ENCODE results near the gene TRMT61A.

TRMT61A gene

GRCh38 chr14:103535891-103536565, 7.0 kb downstream of the TRMT61A start:
- in situ Hi-C loops (cut with MboI; ENCODE audit: low sequenced_read_pairs, unreplicated experiment) = no loop called here
- DNase-seq (ENCODE audit: low spot score) = no peak
- TF ChIP-seq CTCF (IDR thresholded peaks at IDR 0.05; ENCODE audit: borderline replicate concordance, control extremely low read depth, extremely low read depth, insufficient read depth, missing control alignments) = no peak

DNA sequence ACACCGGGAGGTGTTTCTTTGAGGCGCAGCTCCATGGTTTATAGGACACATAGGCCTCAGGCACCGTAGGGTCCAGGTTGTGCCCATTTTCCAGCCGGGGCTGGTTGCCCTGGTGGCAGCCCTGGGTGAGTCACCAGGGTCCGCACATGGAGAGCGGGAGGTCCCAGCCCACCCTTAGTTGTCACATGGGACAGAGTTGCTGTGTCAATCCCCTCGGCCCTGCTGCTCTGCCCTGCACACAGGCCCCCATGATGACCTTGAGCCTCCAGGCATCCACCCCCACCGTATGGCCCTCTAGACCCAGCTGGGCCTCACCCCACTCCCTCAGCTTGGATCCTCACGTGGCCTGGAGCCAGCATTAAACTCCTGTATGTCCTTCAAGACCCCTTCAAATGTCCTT, 7.7 kb downstream of the TRMT61A start:
- in situ Hi-C loops (cut with MboI; ENCODE audit: low sequenced_read_pairs, unreplicated experiment) = no loop called here
- no peak for TF ChIP-seq CTCF (IDR thresholded peaks at IDR 0.05; ENCODE audit: borderline replicate concordance, control extremely low read depth, extremely low read depth, insufficient read depth, missing control alignments)
- DNase-seq (ENCODE audit: low spot score) = no peak

DNA sequence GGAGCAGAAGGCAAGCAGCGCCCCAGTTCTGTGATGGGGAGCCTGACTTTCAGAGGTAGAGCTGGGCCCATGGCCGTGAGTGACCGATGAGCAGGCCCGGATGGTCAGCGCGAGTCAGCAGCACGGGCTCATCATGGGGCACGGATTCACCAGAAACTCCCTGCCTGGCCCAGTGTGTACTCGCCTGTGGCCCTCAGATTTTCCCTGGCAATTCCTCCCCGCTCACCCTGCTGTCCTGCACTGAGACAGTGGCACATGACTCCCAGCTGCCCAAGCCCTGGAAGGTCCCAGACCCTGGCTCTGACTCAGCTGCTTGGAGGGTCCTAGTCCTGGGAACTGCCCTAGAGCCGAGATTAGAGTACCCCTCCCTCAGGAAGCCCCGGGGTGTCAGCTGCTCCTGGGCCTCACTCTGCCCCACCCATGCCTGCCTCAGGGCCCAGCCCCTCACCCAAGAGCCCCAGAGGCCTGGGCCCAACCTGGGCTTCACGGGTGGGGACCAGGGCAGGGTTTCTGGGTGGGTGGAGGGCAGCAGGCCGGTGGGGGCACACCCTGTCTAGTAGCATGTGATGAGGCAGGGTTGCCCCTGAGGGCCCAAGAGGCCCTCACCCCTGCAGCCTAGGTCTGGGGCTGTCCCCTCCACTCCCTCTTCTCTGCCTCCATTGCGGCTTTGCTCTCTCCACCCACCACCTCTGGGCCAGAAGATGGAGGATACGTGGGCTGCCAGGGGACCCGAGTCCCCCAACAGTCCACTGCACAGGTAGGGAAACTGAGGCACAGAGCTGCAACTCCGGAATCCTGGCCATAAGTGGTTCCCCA, 8.4 kb downstream of the TRMT61A start:
- in situ Hi-C loops (cut with MboI; ENCODE audit: low sequenced_read_pairs, unreplicated experiment) = no loop called here
- no peak for DNase-seq (ENCODE audit: low spot score)
- no peak for TF ChIP-seq CTCF (IDR thresholded peaks at IDR 0.05; ENCODE audit: borderline replicate concordance, control extremely low read depth, extremely low read depth, insufficient read depth, missing control alignments)

DNA sequence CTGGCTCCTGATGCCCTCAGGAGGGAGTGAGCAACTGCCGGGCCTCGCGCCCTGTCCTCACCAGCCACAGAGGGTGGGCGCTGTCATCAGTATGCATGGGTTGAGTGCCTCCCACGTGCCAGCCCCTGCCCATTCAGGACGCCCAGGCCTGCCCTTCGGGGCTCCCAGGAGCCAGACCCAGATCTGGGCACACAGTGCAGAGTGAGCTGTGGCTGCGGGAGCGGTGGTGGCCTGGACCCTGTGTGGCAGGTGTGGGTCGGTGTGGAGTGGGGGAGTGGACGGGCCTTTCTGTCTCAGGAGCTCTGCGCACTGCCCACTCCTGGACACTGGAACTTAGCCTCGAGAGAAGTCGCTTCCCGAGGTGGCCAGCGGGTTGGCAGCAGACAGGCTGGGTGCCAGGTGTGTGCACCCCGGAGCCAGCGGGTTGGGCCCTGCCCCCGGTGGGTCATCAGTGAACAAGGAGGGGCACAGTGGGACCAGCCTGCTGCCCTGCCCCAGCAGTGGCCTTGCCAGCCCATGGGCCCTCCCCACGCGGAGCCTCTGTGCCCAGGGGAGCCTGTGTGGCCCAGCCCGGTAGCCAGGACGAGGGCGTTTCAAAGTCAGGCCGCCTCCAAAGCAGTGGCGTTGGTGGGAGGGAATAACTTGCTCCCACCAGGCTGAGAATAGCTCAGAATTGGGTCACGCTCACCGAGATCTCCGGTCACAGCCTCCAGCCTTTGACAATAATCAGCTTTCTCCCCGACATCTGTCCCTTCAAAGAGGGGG, 9.5 kb downstream of the TRMT61A start:
- TF ChIP-seq CTCF (IDR thresholded peaks at IDR 0.05; ENCODE audit: borderline replicate concordance, control extremely low read depth, extremely low read depth, insufficient read depth, missing control alignments) = no peak
- DNase-seq (ENCODE audit: low spot score) = no peak
- in situ Hi-C loops (cut with MboI; ENCODE audit: low sequenced_read_pairs, unreplicated experiment) = no loop called here

GRCh38 chr14:103539056-103539825, 10.2 kb downstream of the TRMT61A start:
- in situ Hi-C loops (cut with MboI; ENCODE audit: low sequenced_read_pairs, unreplicated experiment) = no loop called here
- no peak for TF ChIP-seq CTCF (IDR thresholded peaks at IDR 0.05; ENCODE audit: borderline replicate concordance, control extremely low read depth, extremely low read depth, insufficient read depth, missing control alignments)
- no peak for DNase-seq (ENCODE audit: low spot score)

Measured in GM13976 (cell line).